Measurements from ENCODE around the gene C11orf58. TPM values are rescaled to one million over a fixed set of nuclear protein-coding genes. Genes with fewer than 3 reads are reported as not detected.

C11orf58 gene
- total and polyA plus RNA-seq, 4 donors: 97.9 to 204 (median 126) TPM

GRCh38 chr11:16786131-16786530 is 47.7 kb downstream of the C11orf58 start:
- no peak overlapping the region for H3K4me3 ChIP-seq (ENCODE audit: low read length in 2 of 2)
- no peak overlapping the region for H3K27ac ChIP-seq (ENCODE audit: low read depth in 1 of 2, low read length in 2 of 2)
- no peaks in the 10 kb centered on the region for H3K4me1 ChIP-seq (ENCODE audit: control insufficient read depth in 1 of 2, insufficient read depth in 2 of 2, low read length in 2 of 2)
- WGBS, 2 donors: 89 to 93% methylated on average over 6 of the region's 6 CpGs
- H3K27me3 ChIP-seq (ENCODE audit: control insufficient read depth in 1 of 2, insufficient read depth in 2 of 2, low read length in 1 of 2): no peaks in the 10 kb centered on the region
- intact Hi-C loops (cut with DNase I): loop anchor here (5.0 kb wide), 3 partner anchors 36 to 276 kb away; no protein-coding TSS in a partner anchor
- H3K36me3 ChIP-seq (ENCODE audit: control insufficient read depth in 1 of 2, insufficient read depth in 2 of 2, low read length in 1 of 2): no peaks in the 10 kb centered on the region
- DNase-seq (no peak), ATAC-seq (ENCODE audit: low FRiP score) (no peak)
- H3K9me3 ChIP-seq (ENCODE audit: control insufficient read depth, low read length): no peaks in the 10 kb centered on the region

- Histone ChIP-seq H3K27me3 (ENCODE audit: control insufficient read depth in 1 of 2, insufficient read depth in 2 of 2, low read length in 1 of 2) (no peaks in the 10 kb centered on the region), H3K36me3 (ENCODE audit: control insufficient read depth in 1 of 2, insufficient read depth in 2 of 2, low read length in 1 of 2) (no peaks in the 10 kb centered on the region), H3K4me1 (ENCODE audit: control insufficient read depth in 1 of 2, insufficient read depth in 2 of 2, low read length in 2 of 2) (no peaks in the 10 kb centered on the region), H3K4me3 (ENCODE audit: low read length in 2 of 2) (no peak overlapping the region), H3K27ac (ENCODE audit: low read depth in 1 of 2, low read length in 2 of 2) (no peak overlapping the region), H3K9me3 (ENCODE audit: control insufficient read depth, low read length) (no peaks in the 10 kb centered on the region)
- WGBS, 2 donors: 75 to 76% methylated on average over 7 of the region's 7 CpGs
- intact Hi-C loops (cut with DNase I): loop anchor here (5.0 kb wide), 3 partner anchors 35 to 275 kb away; no protein-coding TSS in a partner anchor
- DNase-seq (peak in 1 of 2 donors; percentile 31), ATAC-seq (ENCODE audit: low FRiP score) (no peak)
Observed at GRCh38 chr11:16787035-16787742, 48.7 kb downstream of the C11orf58 start.

- 57 to 59% methylated on average over 17 of the region's 17 CpGs for WGBS, 2 donors
- peak overlapping the region in 1 of 2 donors; percentile 41 for H3K27ac ChIP-seq (ENCODE audit: low read depth in 1 of 2, low read length in 2 of 2)
- intact Hi-C loops (cut with DNase I): loop anchor here (5.0 kb wide), 3 partner anchors 34 to 274 kb away; no protein-coding TSS in a partner anchor
- DNase-seq: peak; percentile 80 to 89
- peaks cover 0 to 5% of the 10 kb centered on the region in 2 donors for H3K4me1 ChIP-seq (ENCODE audit: control insufficient read depth in 1 of 2, insufficient read depth in 2 of 2, low read length in 2 of 2)
- H3K4me3 ChIP-seq (ENCODE audit: low read length in 2 of 2): no peak overlapping the region
- H3K9me3 ChIP-seq (ENCODE audit: control insufficient read depth, low read length): no peaks in the 10 kb centered on the region
- no peaks in the 10 kb centered on the region for H3K27me3 ChIP-seq (ENCODE audit: control insufficient read depth in 1 of 2, insufficient read depth in 2 of 2, low read length in 1 of 2)
- H3K36me3 ChIP-seq (ENCODE audit: control insufficient read depth in 1 of 2, insufficient read depth in 2 of 2, low read length in 1 of 2): no peaks in the 10 kb centered on the region
- peak; percentile 54 for ATAC-seq (ENCODE audit: low FRiP score)
Observed at GRCh38 chr11:16788141-16789062, 50.0 kb downstream of the C11orf58 start.

GRCh38 chr11:16789063-16789420 is 50.6 kb downstream of the C11orf58 start:
- DNase-seq: peak in 1 of 2 donors; percentile 72
- Histone ChIP-seq H3K4me1 (ENCODE audit: control insufficient read depth in 1 of 2, insufficient read depth in 2 of 2, low read length in 2 of 2) (peaks cover 0 to 5% of the 10 kb centered on the region in 2 donors), H3K27ac (ENCODE audit: low read depth in 1 of 2, low read length in 2 of 2) (no peak overlapping the region), H3K9me3 (ENCODE audit: control insufficient read depth, low read length) (no peaks in the 10 kb centered on the region), H3K4me3 (ENCODE audit: low read length in 2 of 2) (no peak overlapping the region), H3K27me3 (ENCODE audit: control insufficient read depth in 1 of 2, insufficient read depth in 2 of 2, low read length in 1 of 2) (no peaks in the 10 kb centered on the region), H3K36me3 (ENCODE audit: control insufficient read depth in 1 of 2, insufficient read depth in 2 of 2, low read length in 1 of 2) (no peaks in the 10 kb centered on the region)
- no peak for ATAC-seq (ENCODE audit: low FRiP score)
- WGBS, 2 donors: 95 to 97% methylated on average over 13 of the region's 13 CpGs
- intact Hi-C loops (cut with DNase I): loop anchor here (5.0 kb wide), 3 partner anchors 33 to 273 kb away; no protein-coding TSS in a partner anchor

GRCh38 chr11:16789560-16790485 is 51.4 kb downstream of the C11orf58 start:
- DNase-seq (peak in 1 of 2 donors; percentile 52), ATAC-seq (ENCODE audit: low FRiP score) (no peak)
- H3K36me3 ChIP-seq (ENCODE audit: control insufficient read depth in 1 of 2, insufficient read depth in 2 of 2, low read length in 1 of 2): no peaks in the 10 kb centered on the region
- 95 to 96% methylated on average over 10 of the region's 10 CpGs for WGBS, 2 donors
- intact Hi-C loops (cut with DNase I): loop anchor here (5.0 kb wide), 4 partner anchors 32 to 287 kb away; partner anchors contain the start of gene RPS13 (in 1 of the 2)
- no peaks in the 10 kb centered on the region for H3K27me3 ChIP-seq (ENCODE audit: control insufficient read depth in 1 of 2, insufficient read depth in 2 of 2, low read length in 1 of 2)
- H3K4me3 ChIP-seq (ENCODE audit: low read length in 2 of 2): no peak overlapping the region
- no peaks in the 10 kb centered on the region for H3K9me3 ChIP-seq (ENCODE audit: control insufficient read depth, low read length)
- peaks cover 0 to 5% of the 10 kb centered on the region in 2 donors for H3K4me1 ChIP-seq (ENCODE audit: control insufficient read depth in 1 of 2, insufficient read depth in 2 of 2, low read length in 2 of 2)
- no peak overlapping the region for H3K27ac ChIP-seq (ENCODE audit: low read depth in 1 of 2, low read length in 2 of 2)

GRCh38 chr11:16790486-16791190 is 52.2 kb downstream of the C11orf58 start:
- Histone ChIP-seq H3K27me3 (ENCODE audit: control insufficient read depth in 1 of 2, insufficient read depth in 2 of 2, low read length in 1 of 2) (no peaks in the 10 kb centered on the region), H3K4me3 (ENCODE audit: low read length in 2 of 2) (no peak overlapping the region), H3K4me1 (ENCODE audit: control insufficient read depth in 1 of 2, insufficient read depth in 2 of 2, low read length in 2 of 2) (peaks cover 0 to 5% of the 10 kb centered on the region in 2 donors), H3K27ac (ENCODE audit: low read depth in 1 of 2, low read length in 2 of 2) (peak overlapping the region in 1 of 2 donors; percentile 88), H3K9me3 (ENCODE audit: control insufficient read depth, low read length) (no peaks in the 10 kb centered on the region), H3K36me3 (ENCODE audit: control insufficient read depth in 1 of 2, insufficient read depth in 2 of 2, low read length in 1 of 2) (no peaks in the 10 kb centered on the region)
- WGBS, 2 donors: 94 to 95% methylated on average over 16 of the region's 16 CpGs
- peak in 1 of 2 donors; percentile 72 for DNase-seq
- intact Hi-C loops (cut with DNase I): loop anchor here in 1 of 2 donors (5.0 kb wide), 1 partner anchor 287 kb away; the partner anchor contains the start of gene RPS13
- ATAC-seq (ENCODE audit: low FRiP score): no peak

- DNase-seq: peak; percentile 80 to 84
- H3K9me3 ChIP-seq (ENCODE audit: control insufficient read depth, low read length): no peaks in the 10 kb centered on the region
- H3K36me3 ChIP-seq (ENCODE audit: control insufficient read depth in 1 of 2, insufficient read depth in 2 of 2, low read length in 1 of 2): no peaks in the 10 kb centered on the region
- 45 to 49% methylated on average over 12 to 13 of the region's 13 CpGs for WGBS, 2 donors
- ATAC-seq (ENCODE audit: low FRiP score): peak; percentile 80
- H3K4me3 ChIP-seq (ENCODE audit: low read length in 2 of 2): no peak overlapping the region
- H3K4me1 ChIP-seq (ENCODE audit: control insufficient read depth in 1 of 2, insufficient read depth in 2 of 2, low read length in 2 of 2): peaks cover 0 to 5% of the 10 kb centered on the region in 2 donors
- intact Hi-C loops (cut with DNase I): loop anchor here in 1 of 2 donors (5.0 kb wide), 1 partner anchor 286 kb away; the partner anchor contains the start of gene RPS13
- H3K27ac ChIP-seq (ENCODE audit: low read depth in 1 of 2, low read length in 2 of 2): peak overlapping the region in 1 of 2 donors; percentile 88
- no peaks in the 10 kb centered on the region for H3K27me3 ChIP-seq (ENCODE audit: control insufficient read depth in 1 of 2, insufficient read depth in 2 of 2, low read length in 1 of 2)
Observed at GRCh38 chr11:16791191-16791961, 52.9 kb downstream of the C11orf58 start.

All from aorta (tissue), 5 donors.